T-helper 2 cell (primary cell): ENCODE results near the gene SRGAP1.
"Not testable (repeated sequence)": the region's sequence is repeated elsewhere in the genome, so short reads cannot be mapped to it uniquely, and the experiment has no call there.

ENCODE experiments used
- DNase-seq, 5 experiments: peaks; one replicate each; pipeline versions ENCODE4 v3.0.0 to v3.0.0-alpha.2; 2012 to 2022

The SRGAP1 gene

DNA sequence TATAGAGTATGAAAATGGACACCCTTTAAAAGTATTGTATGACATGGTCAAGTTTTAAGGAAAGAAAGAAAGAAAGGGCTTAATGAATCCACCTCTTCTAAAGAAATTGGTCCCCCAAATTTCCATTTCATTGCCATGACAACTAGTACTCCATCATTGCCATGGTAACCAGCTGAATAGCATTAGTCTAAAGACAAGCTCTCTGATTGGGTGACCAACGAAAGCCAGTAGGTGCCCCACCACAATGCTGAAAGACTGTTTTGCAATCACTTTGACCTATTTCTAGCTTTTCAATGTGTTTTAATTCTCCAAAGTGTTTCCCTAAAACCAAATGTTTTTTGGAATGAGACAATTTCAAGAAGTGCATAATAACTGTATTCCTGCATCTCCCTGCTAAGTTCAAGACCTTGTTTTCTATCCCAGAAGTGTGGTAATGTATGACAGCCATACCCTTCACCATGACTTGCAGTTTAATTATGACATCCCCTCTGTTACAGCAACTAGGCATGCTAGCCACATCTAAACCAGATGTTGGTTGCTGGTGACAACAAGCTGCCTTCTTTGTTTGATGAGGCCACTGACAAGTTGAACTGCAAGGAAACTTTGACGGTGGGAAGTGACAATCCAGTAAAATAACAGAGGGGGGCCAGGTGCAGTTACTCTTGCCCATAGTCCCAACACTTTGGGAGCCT is 330.9 kb downstream of the SRGAP1 start:
- DNase-seq = no peak

DNA sequence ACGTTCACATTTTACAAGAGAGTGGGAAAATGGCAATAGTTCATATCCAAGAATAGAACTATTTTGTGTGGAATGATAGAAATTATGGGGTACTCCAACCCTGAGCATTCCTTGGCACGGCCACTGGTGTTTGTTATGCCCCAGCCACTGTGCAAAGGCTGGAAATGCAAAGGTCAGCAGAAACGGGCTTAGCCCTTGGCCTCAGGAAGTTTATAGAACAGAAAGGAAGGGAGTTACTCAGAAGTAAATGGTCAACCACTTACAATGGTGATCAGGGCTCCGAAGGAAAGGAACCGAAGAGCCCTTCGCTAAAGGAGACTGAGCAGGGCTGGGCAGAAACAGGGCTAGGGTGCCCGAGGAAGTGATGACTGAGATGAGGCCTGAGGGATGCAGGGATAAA is 332.5 kb downstream of the SRGAP1 start:
- no peak for DNase-seq

DNA sequence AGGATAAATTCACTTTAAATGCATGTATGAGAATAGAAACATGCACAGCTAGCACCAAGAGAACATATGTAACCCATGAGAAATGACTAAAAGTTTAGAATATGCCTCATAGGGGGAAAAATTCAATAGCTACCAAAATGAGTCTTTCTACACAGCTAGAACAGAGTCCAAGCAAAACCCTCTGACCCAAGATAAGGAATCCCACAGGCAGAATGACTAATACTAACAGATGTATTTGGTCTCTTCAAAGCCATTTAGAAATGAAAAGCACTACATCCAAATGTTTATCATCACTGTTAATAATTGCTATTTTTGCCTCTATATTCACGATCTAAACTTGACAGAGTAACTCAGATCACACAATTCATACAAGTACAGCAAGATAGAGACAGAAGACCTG is 333.6 kb downstream of the SRGAP1 start:
- no peak for DNase-seq

DNA sequence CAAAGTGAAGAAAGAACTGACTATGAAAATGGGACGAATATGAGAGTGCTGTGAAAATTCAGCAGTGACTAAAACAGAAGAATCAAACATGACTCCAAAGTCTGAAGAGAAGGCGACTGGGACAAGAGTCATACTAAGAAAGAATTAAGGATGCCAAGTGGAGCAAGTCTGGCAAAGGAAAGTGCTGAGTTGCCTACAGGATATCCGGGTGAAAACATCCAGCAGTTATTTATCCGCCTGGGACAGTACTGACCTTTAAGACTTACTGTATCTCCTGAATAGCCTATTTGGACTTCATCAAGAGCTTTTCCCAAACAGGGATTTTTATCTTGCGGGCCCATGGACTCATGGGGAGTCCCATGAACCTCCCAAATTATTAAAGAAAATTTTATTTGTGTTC is 336.5 kb downstream of the SRGAP1 start:
- no peak for DNase-seq

DNA sequence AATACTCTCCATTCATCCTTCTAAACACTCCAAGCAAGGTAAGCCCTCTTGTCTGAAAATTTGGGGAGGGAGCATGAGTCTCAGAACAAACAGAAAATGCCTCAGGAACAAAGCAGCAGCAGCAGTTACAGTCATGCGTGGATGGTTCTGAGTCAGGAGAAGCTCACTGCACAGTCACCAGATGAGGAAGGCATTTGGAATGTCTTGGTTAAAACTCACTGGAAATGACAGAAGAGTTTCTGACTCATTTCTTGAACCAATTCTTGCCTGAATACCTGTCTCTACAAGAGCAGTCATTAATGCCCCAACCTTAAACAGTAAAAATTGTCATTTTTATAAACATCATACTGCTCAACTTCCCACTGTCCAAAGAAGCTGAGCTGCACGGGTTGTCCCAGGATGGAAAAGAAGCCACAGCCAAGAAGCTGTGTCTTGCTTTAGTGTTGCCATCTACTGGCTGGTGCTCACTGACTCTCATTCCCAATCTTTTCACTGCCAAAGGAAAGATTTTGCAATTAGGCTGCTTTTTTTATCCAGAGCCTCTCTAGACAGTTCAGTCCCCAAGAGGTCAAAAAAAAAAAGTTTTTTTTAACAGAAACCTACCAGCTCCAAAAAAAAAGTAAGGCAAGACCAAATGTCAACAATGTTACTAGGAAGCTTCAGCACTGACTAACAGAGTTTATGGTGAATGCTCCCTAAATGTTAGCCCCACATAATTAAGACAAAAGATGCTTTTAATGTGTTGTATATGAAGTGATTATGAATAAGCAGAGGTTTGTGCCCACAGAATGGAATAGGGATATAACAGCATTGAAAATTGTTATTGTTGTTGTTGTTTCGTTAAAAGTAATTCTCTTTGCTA is 337.2 kb downstream of the SRGAP1 start:
- DNase-seq = no peak

DNA sequence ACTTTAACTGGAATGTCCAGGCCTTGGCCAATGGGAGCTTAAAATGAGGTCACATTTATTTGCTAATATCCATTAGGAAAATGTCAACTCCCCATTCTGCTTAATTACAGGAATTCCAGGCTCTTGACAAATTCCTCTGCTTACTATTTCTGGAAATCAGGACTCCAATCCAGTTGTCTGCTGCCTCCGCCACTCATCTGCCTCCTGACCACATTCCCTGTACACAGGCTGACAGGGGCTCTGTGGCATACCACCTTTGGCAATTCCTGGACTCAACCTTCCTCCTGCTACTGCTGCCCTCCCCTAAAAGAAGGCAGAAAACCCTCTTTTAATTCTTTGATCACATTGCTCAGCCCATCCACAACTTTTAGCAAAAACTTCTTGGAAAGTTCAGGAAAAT is 339.7 kb downstream of the SRGAP1 start:
- no peak for DNase-seq

DNA sequence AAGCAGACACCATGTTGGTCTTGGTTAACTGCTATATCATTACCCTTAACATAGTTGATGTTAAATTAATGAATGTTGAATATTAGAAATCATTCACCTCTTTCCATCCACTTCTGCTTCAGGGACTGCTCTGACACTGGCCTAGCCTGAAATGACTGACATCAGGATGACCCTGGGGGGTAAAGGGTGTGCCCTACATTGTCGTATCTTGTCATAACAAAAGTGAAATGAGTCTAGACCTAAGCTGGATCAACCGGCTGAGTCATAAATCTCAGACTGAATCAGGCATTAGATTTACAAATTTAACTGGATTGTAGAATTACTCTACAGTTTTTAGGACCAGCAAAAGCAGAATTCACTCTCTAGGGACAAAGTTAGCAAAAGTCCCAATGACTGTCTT is 342.3 kb downstream of the SRGAP1 start:
- peak in 1 of 5 experiments; percentile 42 for DNase-seq

DNA sequence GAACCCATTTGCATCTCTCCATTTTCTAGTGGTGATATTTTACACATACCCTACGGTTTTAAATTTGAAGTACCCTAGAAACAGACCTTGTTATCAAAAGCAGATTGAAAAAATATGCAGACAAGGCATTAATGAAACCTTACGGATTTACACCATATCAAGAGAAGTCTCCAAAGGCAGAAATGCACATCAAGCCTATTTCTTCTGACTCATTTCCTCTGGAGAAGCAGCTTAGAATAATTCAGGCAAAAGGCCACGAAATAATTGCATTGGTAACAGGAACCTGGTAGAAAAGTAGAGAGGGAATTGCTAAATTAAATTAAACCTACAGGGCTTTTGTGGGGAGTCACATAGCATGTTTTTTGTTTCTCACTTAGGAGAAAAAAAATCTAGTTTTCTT is 342.9 kb downstream of the SRGAP1 start:
- no peak for DNase-seq

DNA sequence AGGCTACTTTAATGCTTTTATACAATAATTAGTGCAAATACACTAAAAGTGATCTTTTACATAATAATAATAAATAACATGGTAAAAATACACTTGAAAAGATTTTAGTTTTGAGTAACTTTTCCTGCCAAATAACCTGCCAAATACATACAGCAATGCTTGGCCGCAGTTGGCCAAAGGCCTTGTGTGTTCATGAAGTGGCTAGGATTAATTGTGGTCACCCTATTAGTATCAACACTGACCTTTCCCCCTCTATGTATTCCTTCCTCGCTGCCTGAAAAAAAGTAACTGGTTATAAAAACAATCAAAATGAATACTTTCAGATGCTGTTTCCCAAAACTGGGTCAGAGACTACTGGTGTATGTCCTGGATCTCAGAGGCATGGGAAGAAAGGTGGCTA is 343.3 kb downstream of the SRGAP1 start:
- DNase-seq = no peak

DNA sequence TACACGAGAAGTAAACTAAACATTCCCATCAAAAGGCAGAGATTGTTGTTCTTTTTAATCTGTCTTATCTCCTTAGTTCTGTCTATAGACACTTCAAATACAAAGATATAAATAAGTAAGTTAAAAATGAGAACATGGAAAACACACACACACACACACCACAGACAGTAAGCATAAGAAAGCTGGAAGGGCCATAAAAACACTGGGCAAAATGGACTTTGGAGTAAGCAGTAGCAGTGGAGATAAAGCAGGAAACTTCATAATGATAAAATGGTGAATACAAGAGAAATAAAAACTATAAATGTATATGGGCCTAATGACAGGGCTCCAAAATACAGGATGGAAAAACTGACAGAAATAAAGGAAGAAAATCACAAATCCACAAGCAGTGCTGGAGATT is 345.0 kb downstream of the SRGAP1 start:
- DNase-seq = no peak

DNA sequence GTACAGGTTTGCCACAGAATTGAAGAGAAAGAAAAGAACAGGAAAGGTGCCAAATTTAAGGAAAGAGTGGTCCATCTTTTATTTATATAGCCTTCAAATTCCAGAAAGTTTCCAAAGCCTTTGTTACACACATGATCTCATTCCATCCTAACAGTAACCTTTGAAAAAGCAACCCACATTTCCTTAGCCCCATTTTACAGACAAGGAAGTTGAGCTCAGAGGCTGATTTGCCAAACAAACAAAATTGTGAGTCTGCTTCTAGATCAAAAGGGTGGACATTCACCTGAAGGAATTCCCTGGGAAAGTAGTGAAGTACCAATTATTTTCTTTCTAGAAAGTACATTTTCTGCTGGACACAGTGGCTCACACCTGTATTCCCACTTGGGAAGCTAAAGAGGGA is 345.6 kb downstream of the SRGAP1 start:
- DNase-seq = no peak

DNA sequence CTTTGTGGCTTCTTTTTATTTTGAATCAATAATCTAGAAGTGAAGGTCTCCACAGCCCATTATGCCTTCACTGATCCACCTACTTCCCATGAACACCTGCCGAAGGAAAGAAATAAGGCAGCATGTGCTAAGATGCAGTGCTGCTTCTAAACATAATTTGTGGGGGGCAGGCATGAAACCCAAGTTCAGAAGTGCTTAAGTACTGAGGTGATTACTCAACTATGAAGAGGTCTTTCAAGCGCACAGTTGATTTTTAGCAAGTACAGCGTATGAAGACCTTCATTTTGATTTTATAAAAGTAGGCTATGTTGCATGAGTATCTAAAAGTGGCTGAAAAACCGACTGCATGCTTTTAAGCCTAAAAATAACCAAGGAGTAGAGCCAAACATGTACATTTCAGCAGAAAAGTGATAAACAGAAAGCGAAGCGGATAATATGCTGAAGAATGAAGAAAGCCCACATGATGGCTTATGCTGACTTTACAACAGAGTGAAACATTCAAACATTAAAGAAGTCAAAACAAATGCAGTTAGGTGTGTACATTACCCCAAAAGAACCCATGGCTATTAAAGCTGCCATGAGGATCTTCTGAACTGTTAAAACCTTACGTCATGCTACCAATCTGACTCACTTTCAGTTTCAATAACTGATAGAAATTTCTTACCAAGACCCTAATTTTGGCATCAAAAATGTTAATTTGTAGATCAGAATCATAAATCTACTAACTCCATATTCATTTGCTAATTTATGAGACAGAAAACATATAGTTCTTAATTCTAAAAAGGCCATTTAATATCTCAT is 348.3 kb downstream of the SRGAP1 start:
- DNase-seq = peak in 1 of 5 experiments; percentile 58

DNA sequence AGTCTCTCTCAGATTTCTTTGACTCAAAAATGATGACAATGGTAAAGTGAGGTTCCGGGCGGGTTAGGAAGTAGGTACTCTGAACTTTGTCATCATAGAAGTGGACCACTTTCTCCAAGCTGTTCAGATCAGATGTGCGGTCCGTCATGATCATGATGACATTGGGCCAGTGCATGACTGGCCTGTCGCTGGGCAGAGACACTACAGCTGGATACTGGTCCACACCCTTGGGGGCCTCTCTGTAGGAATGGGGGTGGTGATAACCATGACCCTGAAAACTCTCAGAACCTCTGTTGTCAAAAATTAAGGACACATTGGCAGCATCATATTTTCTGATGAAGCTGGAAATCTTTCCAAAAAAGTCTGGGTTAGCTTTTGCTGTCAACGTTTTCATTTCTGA is 349.4 kb downstream of the SRGAP1 start:
- no peak for DNase-seq

DNA sequence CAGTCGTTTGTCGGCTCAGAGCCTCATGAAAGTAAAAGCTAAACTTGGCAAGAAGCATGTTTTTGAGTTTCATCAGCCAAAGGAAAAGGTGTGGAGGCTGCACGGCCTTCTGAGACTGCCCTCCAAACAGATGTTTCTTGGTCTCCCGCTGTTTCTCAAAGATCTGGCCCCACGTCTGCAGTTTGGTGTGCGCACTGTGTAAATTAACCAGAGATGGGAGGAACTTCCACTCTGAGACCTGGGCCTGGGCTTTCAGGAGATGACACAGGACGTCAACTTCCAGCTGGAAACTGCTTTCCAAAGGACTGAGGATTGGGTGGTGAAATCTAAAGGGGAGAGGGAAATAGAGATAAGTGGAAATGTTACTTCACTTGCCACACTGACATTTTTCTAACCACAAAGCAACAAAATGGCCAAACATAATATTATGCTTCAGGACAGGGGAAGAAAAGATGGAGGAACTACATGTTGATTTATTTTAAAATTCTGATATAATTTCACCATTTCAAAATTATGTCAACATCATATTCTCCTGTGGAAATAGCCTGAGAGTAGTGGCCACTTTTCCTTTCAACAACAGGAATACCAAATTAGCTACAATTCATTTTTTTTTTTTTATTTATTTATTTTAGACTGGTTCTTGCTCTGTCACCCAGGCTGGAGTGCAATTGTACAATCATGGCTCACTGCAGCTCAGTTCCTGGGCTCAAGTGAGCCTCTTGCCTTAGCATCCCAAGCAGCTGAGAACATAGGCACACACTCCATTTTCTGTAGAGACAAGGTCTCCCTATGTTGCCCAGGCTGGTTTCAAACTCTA is 350.0 kb downstream of the SRGAP1 start:
- DNase-seq = no peak

DNA sequence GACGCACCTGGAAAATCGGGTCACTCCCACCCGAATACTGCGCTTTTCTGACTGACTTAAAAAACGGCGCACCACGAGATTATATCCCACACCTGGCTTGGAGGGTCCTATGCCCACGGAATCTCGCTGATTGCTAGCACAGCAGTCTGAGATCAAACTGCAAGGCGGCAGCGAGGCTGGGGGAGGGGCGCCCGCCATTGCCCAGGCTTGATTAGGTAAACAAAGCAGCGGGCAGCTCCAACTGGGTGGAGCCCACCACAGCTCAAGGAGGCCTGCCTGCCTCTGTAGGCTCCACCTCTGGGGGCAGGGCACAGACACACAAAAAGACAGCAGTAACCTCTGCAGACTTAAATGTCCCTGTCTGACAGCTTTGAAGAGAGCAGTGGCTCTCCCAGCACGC is 351.3 kb downstream of the SRGAP1 start:
- not testable (repeated sequence) for DNase-seq

DNA sequence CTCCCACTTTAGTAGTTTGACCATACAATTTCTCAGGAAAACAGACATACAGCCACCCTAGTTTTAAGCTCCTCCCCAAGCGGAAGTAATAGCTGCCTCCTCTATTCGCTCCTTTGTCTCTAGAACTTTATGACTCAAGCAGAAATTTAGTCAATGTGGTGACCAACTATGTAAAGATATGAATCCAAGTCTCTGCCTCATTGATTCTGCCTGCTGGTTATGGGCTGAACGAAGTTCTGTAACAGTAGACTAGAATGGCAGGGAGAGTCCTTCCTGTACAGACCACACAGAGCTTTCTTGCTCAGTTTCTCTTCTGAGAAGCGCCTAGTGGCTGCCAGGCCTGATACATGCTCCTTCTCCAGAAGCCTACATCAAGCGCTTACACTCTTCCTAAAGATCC is 358.5 kb downstream of the SRGAP1 start:
- DNase-seq = peak in 1 of 5 experiments; percentile 17

DNA sequence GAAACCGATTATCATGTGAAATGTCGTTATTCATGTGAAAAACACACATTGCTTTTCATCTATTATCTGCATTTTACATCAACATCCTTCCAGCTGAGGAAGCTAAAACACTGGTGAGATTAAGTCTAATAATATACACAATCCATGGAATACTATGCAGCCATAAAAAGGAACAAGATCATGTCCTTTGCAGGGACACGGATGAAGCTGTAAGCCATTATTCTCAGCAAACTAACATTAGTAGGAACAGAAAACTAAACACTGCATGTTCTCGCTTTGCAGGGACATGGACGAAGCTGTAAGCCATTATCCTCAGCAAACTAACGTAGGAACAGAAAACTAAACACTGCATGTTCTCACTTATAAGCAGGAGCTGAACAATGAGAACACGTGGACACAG is 359.3 kb downstream of the SRGAP1 start:
- no peak for DNase-seq

DNA sequence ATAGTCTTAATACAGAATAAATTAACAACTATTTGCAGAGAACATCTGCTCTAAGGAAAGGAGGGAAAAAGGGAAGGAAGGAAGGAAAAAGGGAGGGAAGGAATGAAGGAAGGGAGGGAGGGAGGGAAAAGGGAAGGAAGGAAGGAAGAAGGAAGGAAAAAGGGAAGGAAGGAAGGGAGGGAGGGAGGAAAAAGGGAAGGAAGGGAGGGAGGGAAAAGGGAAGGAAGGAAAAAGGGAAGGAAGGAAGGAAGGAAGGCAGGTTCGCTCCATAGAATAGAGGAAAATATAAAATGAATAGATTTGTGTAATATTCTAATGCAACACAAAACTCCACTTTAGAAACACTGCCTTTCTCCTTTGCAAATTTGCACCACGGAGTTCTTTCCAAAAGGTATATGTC is 361.0 kb downstream of the SRGAP1 start:
- DNase-seq = no peak

DNA sequence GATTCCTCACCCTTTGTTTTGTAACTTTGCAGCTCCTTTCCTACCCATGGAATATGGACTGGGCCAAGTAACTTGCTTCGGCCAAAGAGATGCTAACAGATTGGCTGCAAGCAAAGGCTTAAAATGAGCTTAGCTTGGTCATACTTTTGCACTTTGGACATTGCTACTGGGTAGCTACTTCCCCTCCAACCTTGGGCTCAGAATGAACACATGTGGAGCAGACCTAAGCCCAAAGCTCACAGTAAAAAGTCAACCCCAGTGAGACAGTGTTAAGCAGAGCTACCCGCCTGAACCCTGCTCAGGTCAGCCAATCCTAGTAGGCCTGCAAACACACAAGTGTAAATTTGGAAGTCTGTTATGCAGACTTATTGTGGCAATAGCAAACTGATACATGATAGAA is 363.0 kb downstream of the SRGAP1 start:
- no peak for DNase-seq
